Measurements from ENCODE around the gene RTP3.

RTP3 gene

DNA sequence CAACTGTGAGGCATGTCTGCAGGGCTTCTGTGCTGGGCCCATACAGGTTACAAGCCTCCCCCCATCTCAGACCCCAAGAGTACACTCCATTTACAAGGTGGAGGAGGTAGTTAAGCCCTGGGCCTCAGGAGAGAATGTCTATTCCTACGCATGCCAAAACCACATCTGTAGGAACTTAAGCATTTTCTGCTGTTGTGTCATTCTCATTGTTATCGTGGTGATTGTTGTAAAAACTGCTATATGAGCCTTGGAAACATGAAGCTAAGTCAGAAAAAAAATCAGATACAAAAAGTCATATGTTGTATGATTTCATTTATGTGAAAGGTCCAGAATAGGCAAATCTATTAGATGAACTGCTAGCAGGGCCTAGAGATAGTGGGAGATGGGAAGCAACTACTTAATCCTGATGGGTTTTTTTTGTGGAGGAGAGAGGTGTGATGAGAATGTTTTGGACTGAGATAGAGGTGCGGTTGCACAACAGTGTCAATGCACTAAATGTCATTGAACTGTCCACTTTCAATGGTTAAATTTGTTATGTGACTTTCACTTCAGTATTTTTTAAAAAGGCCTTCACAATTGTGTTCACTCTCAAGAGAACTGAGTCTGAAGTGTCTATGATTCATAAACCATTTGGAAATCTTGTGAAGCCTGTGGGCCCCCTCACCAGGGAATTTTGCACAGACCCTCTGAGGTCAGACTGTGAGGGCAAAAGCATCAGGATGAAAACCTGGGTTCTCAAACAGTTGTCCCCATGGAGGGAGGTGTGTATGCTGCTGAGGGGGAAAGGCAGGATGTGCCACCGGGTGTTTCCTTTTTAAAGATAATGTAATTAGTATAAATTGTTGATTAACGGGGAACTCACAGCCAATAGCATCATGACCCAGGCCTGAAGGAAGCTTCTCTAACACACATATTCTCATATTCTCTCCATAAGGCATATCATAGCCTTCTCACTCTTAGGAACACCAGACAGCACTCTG is 3.2 kb downstream of the RTP3 start:
- Histone ChIP-seq H3K9ac (ENCODE audit: low read length) (no peak overlapping the region), H3K9me2 (ENCODE audit: low read depth, low read length) (no peaks in the 10 kb centered on the region), H3K4me3 (ENCODE audit: low read depth, low read length, poor library complexity, severe bottlenecking) (no peak overlapping the region), H3K4me2 (ENCODE audit: low read length) (no peak overlapping the region), H3K9me3 (ENCODE audit: low read length) (no peaks in the 10 kb centered on the region), H3K4me1 (ENCODE audit: insufficient read depth, low read length, severe bottlenecking) (no peaks in the 10 kb centered on the region), H3K36me3 (ENCODE audit: insufficient read depth, low read length) (no peaks in the 10 kb centered on the region), H3K27me3 (ENCODE audit: insufficient read depth, low read length) (no peaks in the 10 kb centered on the region), H3F3A (ENCODE audit: insufficient read depth, low read length) (no peaks in the 10 kb centered on the region), H2AFZ (ENCODE audit: low read length) (no peak overlapping the region), H3K79me2 (ENCODE audit: insufficient read depth, low read length) (no peaks in the 10 kb centered on the region), H4K20me1 (ENCODE audit: insufficient read depth, low read length) (no peaks in the 10 kb centered on the region), H3K27ac (ENCODE audit: low read depth, low read length, poor library complexity, severe bottlenecking) (no peak overlapping the region)
- TF ChIP-seq, protein P1, sequence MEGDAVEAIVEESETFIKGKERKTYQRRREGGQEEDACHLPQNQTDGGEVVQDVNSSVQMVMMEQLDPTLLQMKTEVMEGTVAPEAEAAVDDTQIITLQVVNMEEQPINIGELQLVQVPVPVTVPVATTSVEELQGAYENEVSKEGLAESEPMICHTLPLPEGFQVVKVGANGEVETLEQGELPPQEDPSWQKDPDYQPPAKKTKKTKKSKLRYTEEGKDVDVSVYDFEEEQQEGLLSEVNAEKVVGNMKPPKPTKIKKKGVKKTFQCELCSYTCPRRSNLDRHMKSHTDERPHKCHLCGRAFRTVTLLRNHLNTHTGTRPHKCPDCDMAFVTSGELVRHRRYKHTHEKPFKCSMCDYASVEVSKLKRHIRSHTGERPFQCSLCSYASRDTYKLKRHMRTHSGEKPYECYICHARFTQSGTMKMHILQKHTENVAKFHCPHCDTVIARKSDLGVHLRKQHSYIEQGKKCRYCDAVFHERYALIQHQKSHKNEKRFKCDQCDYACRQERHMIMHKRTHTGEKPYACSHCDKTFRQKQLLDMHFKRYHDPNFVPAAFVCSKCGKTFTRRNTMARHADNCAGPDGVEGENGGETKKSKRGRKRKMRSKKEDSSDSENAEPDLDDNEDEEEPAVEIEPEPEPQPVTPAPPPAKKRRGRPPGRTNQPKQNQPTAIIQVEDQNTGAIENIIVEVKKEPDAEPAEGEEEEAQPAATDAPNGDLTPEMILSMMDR (IDR thresholded peaks at IDR 0.05; ENCODE audit: low read length): no peak
- TF ChIP-seq EZH2 (IDR thresholded peaks at IDR 0.05; ENCODE audit: borderline replicate concordance, low read length): no peak

DNA sequence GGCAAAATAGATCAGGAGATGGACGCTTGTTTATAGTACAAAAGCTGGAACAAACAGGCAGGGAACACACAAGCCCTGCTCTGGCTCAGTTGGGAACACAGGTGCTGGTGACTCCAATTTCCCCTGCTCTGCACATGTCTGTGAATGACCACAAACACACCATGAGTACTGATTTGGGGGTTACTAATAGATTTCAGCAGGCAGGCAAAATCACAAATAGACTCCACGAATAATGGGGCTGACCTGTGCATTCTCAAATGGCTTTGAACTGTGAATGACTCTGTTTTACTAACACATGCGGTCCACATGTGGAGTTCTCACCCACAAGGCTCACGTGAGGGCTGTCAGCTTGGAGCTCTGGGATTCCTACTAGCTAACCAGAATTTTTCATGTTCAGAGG is 3.9 kb downstream of the RTP3 start:
- Histone ChIP-seq H2AFZ (ENCODE audit: low read length) (no peak overlapping the region), H3K4me1 (ENCODE audit: insufficient read depth, low read length, severe bottlenecking) (no peaks in the 10 kb centered on the region), H3K79me2 (ENCODE audit: insufficient read depth, low read length) (no peaks in the 10 kb centered on the region), H3K36me3 (ENCODE audit: insufficient read depth, low read length) (no peaks in the 10 kb centered on the region), H3K9ac (ENCODE audit: low read length) (no peak overlapping the region), H4K20me1 (ENCODE audit: insufficient read depth, low read length) (no peaks in the 10 kb centered on the region), H3K9me3 (ENCODE audit: low read length) (no peaks in the 10 kb centered on the region), H3K4me3 (ENCODE audit: low read depth, low read length, poor library complexity, severe bottlenecking) (no peak overlapping the region), H3K27ac (ENCODE audit: low read depth, low read length, poor library complexity, severe bottlenecking) (no peak overlapping the region), H3K27me3 (ENCODE audit: insufficient read depth, low read length) (no peaks in the 10 kb centered on the region), H3K4me2 (ENCODE audit: low read length) (no peak overlapping the region), H3K9me2 (ENCODE audit: low read depth, low read length) (no peaks in the 10 kb centered on the region), H3F3A (ENCODE audit: insufficient read depth, low read length) (no peaks in the 10 kb centered on the region)
- TF ChIP-seq EZH2 (IDR thresholded peaks at IDR 0.05; ENCODE audit: borderline replicate concordance, low read length): no peak
- TF ChIP-seq, protein P1 (IDR thresholded peaks at IDR 0.05; ENCODE audit: low read length): no peak

DNA sequence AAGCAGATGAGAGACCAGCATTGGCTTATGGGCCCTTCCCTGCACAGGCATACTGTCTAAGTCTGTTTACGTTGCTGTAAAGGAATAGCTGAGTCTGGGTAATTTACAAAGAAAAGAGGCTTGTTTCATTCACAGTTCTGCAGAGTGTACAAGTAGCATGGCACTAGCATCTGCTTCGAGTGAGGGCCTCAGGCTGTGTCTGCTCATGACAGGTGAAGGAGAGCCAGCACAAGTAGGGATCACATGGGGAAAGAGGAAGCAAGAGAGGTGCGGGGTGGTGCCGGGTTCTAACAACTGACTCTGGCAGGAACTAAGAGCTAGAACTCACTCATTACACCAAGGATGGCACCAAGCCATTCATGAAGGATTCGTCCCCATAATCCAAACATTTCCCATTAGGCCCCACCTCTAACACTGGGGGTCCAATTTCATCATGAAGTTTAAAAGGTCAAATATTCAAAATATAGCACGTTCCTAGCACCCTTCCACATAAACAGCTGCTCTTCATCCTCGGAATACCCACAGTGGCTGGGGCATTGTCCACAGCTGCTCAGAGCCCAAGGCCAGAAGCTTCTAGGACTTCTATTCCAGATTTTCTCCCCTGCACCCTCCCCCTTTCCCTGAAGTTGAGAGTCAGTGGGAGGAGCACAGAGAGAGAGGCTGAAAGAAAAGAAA is 5.6 kb downstream of the RTP3 start:
- Histone ChIP-seq H3K79me2 (ENCODE audit: insufficient read depth, low read length) (no peaks in the 10 kb centered on the region), H3K27ac (ENCODE audit: low read depth, low read length, poor library complexity, severe bottlenecking) (no peak overlapping the region), H3K4me2 (ENCODE audit: low read length) (no peak overlapping the region), H3K27me3 (ENCODE audit: insufficient read depth, low read length) (no peaks in the 10 kb centered on the region), H3K9ac (ENCODE audit: low read length) (no peak overlapping the region), H4K20me1 (ENCODE audit: insufficient read depth, low read length) (no peaks in the 10 kb centered on the region), H2AFZ (ENCODE audit: low read length) (no peak overlapping the region), H3K9me2 (ENCODE audit: low read depth, low read length) (no peaks in the 10 kb centered on the region), H3K4me3 (ENCODE audit: low read depth, low read length, poor library complexity, severe bottlenecking) (no peak overlapping the region), H3F3A (ENCODE audit: insufficient read depth, low read length) (no peaks in the 10 kb centered on the region), H3K4me1 (ENCODE audit: insufficient read depth, low read length, severe bottlenecking) (no peaks in the 10 kb centered on the region), H3K9me3 (ENCODE audit: low read length) (no peaks in the 10 kb centered on the region), H3K36me3 (ENCODE audit: insufficient read depth, low read length) (no peaks in the 10 kb centered on the region)
- no peak for TF ChIP-seq EZH2 (IDR thresholded peaks at IDR 0.05; ENCODE audit: borderline replicate concordance, low read length)
- TF ChIP-seq, protein P1 (IDR thresholded peaks at IDR 0.05; ENCODE audit: low read length): no peak
